Cortex of kidney (tissue), 1 donor: ENCODE data around the gene MARCKSL1.
"Not testable (repeated sequence)": the region's sequence is repeated elsewhere in the genome, so short reads cannot be mapped to it uniquely, and the experiment has no call there.

Experiments
- DNase-seq: peaks from one replicate; lab custom pipeline; 2025; lab: John Stamatoyannopoulos, UW

The MARCKSL1 gene

DNA sequence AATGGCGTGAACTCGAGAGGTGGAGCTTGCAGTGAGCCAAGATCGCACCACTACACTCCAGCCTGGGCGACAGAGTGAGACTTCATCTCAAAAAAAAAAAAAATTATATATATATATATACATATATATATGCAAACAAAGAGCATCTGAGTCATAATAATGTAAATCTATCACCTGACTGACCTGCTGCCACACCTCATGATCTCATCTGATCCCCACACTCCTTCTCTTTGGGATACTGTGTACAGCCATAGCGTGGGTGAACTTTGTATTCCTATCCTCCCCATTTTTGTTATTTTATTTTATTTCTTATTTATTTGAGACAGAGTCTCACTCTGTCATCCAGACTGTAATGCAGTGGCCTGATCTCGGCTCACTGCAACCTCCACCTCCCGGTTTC is 46.8 kb downstream of the MARCKSL1 start:
- DNase-seq, result no peak

GRCh38 chr1:32286763-32287162 is 49.3 kb downstream of the MARCKSL1 start:
- no peak for DNase-seq

DNA sequence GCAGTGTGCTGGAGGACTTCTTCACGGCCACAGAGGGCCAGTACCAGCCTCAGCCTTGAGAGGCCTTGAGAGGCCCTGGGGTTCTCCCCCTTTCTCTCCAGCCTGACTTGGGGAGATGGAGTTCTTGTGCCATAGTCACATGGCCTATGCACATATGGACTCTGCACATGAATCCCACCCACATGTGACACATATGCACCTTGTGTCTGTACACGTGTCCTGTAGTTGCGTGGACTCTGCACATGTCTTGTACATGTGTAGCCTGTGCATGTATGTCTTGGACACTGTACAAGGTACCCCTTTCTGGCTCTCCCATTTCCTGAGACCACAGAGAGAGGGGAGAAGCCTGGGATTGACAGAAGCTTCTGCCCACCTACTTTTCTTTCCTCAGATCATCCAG is 50.4 kb downstream of the MARCKSL1 start:
- no peak for DNase-seq

DNA sequence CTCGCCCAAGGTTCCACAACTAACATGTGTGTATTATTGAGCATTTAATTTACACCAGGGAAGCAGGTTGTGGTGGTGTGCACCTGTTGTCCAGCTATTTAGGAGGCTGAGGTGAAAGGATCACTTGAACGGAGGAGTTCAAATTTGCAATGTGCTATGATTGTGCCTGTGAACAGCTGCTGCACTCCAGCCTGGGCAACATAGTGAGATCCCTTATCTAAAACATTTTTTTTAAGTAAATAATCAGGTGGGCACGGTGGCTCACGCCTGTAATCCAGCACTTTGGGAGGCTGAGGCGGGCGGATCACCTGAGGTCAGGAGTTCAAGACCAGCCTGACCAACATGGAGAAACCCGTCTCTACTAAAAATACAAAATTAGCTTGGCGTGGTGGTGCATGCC is 51.3 kb downstream of the MARCKSL1 start:
- DNase-seq, result not testable (repeated sequence)
